SHP77 treated with DMSO at 0.1 percent for 48 hours (cell line): Measurements from ENCODE around the gene HDAC4.

Experiments used
- DNase-seq: peaks from one replicate; lab custom pipeline; 2025; lab: John Stamatoyannopoulos, UW

Gene HDAC4

GRCh38 chr2:239236043-239236807 lies 164.6 kb downstream of the HDAC4 start:
- DNase-seq: no peak

- DNase-seq: no peak
Measured at GRCh38 chr2:239235311-239235710, 165.5 kb downstream of the HDAC4 start.

- no peak for DNase-seq
Measured at GRCh38 chr2:239234191-239235175, 166.3 kb downstream of the HDAC4 start.

- no peak for DNase-seq
Measured at GRCh38 chr2:239233576-239233975, 167.2 kb downstream of the HDAC4 start.

- no peak for DNase-seq
Measured at GRCh38 chr2:239232195-239232578, 168.6 kb downstream of the HDAC4 start.

- DNase-seq: no peak
Measured at GRCh38 chr2:239231231-239232194, 169.3 kb downstream of the HDAC4 start.

- DNase-seq: no peak
Measured at GRCh38 chr2:239230318-239231052, 170.3 kb downstream of the HDAC4 start.

- DNase-seq: no peak
Measured at GRCh38 chr2:239229545-239230279, 171.1 kb downstream of the HDAC4 start.

GRCh38 chr2:239227661-239228371 lies 173.0 kb downstream of the HDAC4 start:
- DNase-seq: no peak

GRCh38 chr2:239226677-239227581 lies 173.9 kb downstream of the HDAC4 start:
- no peak for DNase-seq

- DNase-seq: no peak
Measured at GRCh38 chr2:239225871-239226561, 174.8 kb downstream of the HDAC4 start.

- DNase-seq: no peak
Measured at GRCh38 chr2:239225371-239225851, 175.4 kb downstream of the HDAC4 start.

- no peak for DNase-seq
Measured at GRCh38 chr2:239224955-239225354, 175.9 kb downstream of the HDAC4 start.

- no peak for DNase-seq
Measured at GRCh38 chr2:239224199-239224570, 176.6 kb downstream of the HDAC4 start.

- DNase-seq: no peak
Measured at GRCh38 chr2:239223310-239224198, 177.3 kb downstream of the HDAC4 start.

GRCh38 chr2:239222706-239223309 lies 178.0 kb downstream of the HDAC4 start:
- no peak for DNase-seq

- DNase-seq: no peak
Measured at GRCh38 chr2:239222312-239222660, 178.5 kb downstream of the HDAC4 start.
